A549 treated with Hydrocortisone at 1 μM for 4 hours (cell line): ENCODE results near the gene HOMEZ. TPM values are rescaled to one million over a fixed set of nuclear protein-coding genes. Genes with fewer than 3 reads are reported as not detected.

Experiments
- total RNA-seq: library from RNA; stranded (reverse); fragments of 200-300 nt; extraction: Qiagen RNA extraction; gene quantifications from 5 replicates; pipeline ENCODE4 v1.2.3, GENCODE V29; 2022

The HOMEZ gene, protein sequence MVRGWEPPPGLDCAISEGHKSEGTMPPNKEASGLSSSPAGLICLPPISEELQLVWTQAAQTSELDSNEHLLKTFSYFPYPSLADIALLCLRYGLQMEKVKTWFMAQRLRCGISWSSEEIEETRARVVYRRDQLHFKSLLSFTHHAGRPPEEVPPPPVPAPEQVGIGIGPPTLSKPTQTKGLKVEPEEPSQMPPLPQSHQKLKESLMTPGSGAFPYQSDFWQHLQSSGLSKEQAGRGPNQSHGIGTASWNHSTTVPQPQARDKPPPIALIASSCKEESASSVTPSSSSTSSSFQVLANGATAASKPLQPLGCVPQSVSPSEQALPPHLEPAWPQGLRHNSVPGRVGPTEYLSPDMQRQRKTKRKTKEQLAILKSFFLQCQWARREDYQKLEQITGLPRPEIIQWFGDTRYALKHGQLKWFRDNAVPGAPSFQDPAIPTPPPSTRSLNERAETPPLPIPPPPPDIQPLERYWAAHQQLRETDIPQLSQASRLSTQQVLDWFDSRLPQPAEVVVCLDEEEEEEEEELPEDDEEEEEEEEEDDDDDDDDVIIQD
- total RNA-seq, result 6.5 to 8.9 TPM (median 8.5 TPM) in 5 replicates

DNA sequence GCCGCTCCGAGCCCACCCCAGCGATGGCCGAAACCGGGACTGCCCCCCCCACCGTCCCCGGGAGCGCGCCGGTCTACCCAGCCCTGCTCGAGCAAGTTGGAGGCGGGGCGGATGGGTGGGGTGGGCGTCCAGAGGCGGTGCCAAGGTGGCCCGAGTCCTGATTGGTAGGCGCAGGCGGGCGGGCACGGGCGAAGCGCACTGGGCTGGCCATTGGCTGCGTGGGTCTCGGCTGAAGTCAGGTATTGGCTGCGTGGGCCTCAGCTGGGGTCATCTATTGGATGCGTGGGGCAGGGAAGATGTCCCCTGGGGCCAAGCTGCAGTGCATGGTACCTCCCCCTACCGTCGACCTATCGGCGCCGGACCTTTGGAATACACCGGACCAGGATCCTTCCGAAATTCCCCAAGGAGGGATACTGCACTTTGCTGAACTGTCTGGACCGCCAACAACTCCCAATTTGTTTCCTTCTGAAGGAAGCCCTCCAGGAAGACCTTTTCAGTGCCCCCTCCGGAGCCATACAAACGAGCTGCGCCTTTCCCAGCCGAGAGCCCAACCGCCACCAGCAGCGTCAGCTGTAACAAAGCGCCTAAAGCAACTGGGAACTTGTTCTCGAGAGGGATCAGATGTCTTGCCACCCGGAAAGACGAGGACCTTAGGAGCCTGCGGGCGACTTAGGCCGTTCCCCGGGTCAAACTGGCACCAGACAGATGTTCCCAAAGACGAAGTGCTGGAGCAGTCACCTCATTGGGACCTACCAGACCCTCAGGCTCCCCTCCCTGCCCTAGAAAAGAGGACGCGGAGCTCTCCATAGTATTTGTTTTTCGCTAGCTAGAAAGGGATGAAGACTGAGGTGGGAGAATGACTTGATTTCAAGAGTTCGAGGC, at the start of gene HOMEZ:
Gene HOMEZ (minus strand): TSS at position 113 of the 882 bp plus-strand sequence. CDS start 180 bp downstream, outside the sequence.

GRCh38 chr14:23320584-23321571, 34.9 kb upstream of the HOMEZ start, which contains the start of gene PABPN1:
Gene PABPN1, plus strand, starts transcription at chr14:23321457. Its CDS starts 13 bp downstream, at chr14:23321470.

GRCh38 chr14:23306412-23307145, 20.6 kb upstream of the HOMEZ start, which contains the start of gene BCL2L2:
Gene BCL2L2, plus strand, starts transcription at chr14:23306833. Its CDS starts 935 bp downstream, at chr14:23307768.

GRCh38 chr14:23302290-23303225, 16.6 kb upstream of the HOMEZ start, which contains the start of gene PPP1R3E:
Gene PPP1R3E, minus strand, starts transcription at chr14:23302859. Its CDS starts 283 bp downstream, at chr14:23302576.

GRCh38 chr14:23237772-23238594, 47.9 kb downstream of the HOMEZ start, which contains the start of gene RNF212B:
Gene RNF212B, plus strand, starts transcription at chr14:23237936. Its CDS starts 2,410 bp downstream, at chr14:23240346.

Other genes with a start within 250 kb of the HOMEZ start
- gene PSMB11, start 243.9 kb downstream of the HOMEZ start, total RNA-seq, result not detected in 5 replicates
- 3.2 to 4.5 TPM (median 4.3 TPM) in 5 replicates for gene CDH24, start 228.6 kb downstream of the HOMEZ start, total RNA-seq
- gene ACIN1, start 191.0 kb downstream of the HOMEZ start, total RNA-seq, result 86.3 to 111 TPM (median 88.9 TPM) in 5 replicates
- 71.4 to 102 TPM (median 99.5 TPM) in 5 replicates for gene C14orf119, start 190.6 kb downstream of the HOMEZ start, total RNA-seq
- not detected in 5 replicates for gene CIROP, start 181.1 kb downstream of the HOMEZ start, total RNA-seq
- gene CEBPE, start 166.9 kb downstream of the HOMEZ start, total RNA-seq, result 0.07 to 0.08 TPM in 2 of 5 replicates, not detected in the others
- gene SLC7A8, start 102.5 kb downstream of the HOMEZ start, total RNA-seq, result 1.7 to 3.5 TPM (median 1.8 TPM) in 5 replicates
- gene RNF212B, start 48.2 kb downstream of the HOMEZ start, total RNA-seq, result not detected in 5 replicates
- 3.3 to 3.9 TPM (median 3.4 TPM) in 5 replicates for gene PPP1R3E, start 16.7 kb upstream of the HOMEZ start, total RNA-seq
- gene BCL2L2, start 20.7 kb upstream of the HOMEZ start, total RNA-seq, result 15.8 to 21.2 TPM (median 18.0 TPM) in 5 replicates
- 139 to 150 TPM (median 142 TPM) in 5 replicates for gene PABPN1, start 35.3 kb upstream of the HOMEZ start, total RNA-seq
- 5.8 to 7.4 TPM (median 6.1 TPM) in 5 replicates for gene SLC22A17, start 66.8 kb upstream of the HOMEZ start, total RNA-seq
- gene EFS, start 79.0 kb upstream of the HOMEZ start, total RNA-seq, result not detected in 5 replicates
- gene IL25, start 86.7 kb upstream of the HOMEZ start, total RNA-seq, result not detected in 5 replicates
- gene CMTM5, start 90.9 kb upstream of the HOMEZ start, total RNA-seq, result not detected in 5 replicates
- gene MYH6, start 122.1 kb upstream of the HOMEZ start, total RNA-seq, result 0.03 to 0.16 TPM (median 0.12 TPM) in 5 replicates
- 0.01 TPM in 1 of 5 replicates, not detected in the others for gene MYH7, start 149.5 kb upstream of the HOMEZ start, total RNA-seq
- 59.7 to 66.1 TPM (median 62.3 TPM) in 5 replicates for gene NGDN, start 183.6 kb upstream of the HOMEZ start, total RNA-seq